GM12892 (cell line): Measurements from ENCODE around the gene STK16.
"Not testable (repeated sequence)": the region's sequence is repeated elsewhere in the genome, so short reads cannot be mapped to it uniquely, and the experiment has no call there.

ENCODE experiments used
- DNase-seq: peaks from one replicate; pipeline ENCODE4 v3.0.0; 2011; ENCODE audit not compliant: insufficient read length
- FAIRE-seq: peaks from 2 replicates; lab custom pipeline; 2011; peaks lifted over from hg19 to GRCh38; lab: Jason Lieb, UNC
- POLR2A ChIP-seq: IDR thresholded peaks from 2 replicates; pipeline ENCODE4 v1.6.1; 2011; ENCODE audit warnings: low read depth, low read length, control low read depth
- POLR2AphosphoS5 ChIP-seq: IDR thresholded peaks from 2 replicates; pipeline ENCODE4 v1.6.1; 2011; ENCODE audit warnings: low read depth, low read length, control low read depth
- TAF1 ChIP-seq: IDR thresholded peaks from 2 replicates; pipeline ENCODE4 v1.6.1; 2011; ENCODE audit warnings: low read depth, mild to moderate bottlenecking, control low read depth, low read length, borderline replicate concordance

STK16 gene

GRCh38 chr2:219281588-219281987, 36.3 kb downstream of the STK16 start:
- no peak for TF ChIP-seq POLR2A
- TF ChIP-seq POLR2AphosphoS5, result no peak
- TF ChIP-seq TAF1, result no peak
- no peak for DNase-seq
- FAIRE-seq, result no peak

- DNase-seq (no peak), FAIRE-seq (no peak)
- no peak for TF ChIP-seq POLR2AphosphoS5
- no peak for TF ChIP-seq POLR2A
- no peak for TF ChIP-seq TAF1
Observed at GRCh38 chr2:219282375-219282774, 37.1 kb downstream of the STK16 start.

GRCh38 chr2:219282943-219283581, 37.8 kb downstream of the STK16 start:
- TF ChIP-seq POLR2AphosphoS5 (no peak), POLR2A (no peak), TAF1 (no peak)
- FAIRE-seq (no peak), DNase-seq (no peak)

GRCh38 chr2:219284501-219285372, 39.5 kb downstream of the STK16 start:
- no peak for TF ChIP-seq TAF1
- FAIRE-seq, result no peak

GRCh38 chr2:219285373-219285735, 40.1 kb downstream of the STK16 start:
- TF ChIP-seq TAF1, result no peak
- TF ChIP-seq POLR2A, result no peak
- no peak for TF ChIP-seq POLR2AphosphoS5
- FAIRE-seq, result no peak
- DNase-seq, result no peak

More at GRCh38 chr2:219284501-219285372, 39.5 kb downstream of the STK16 start:
- no peak for DNase-seq

GRCh38 chr2:219285894-219286425, 40.7 kb downstream of the STK16 start:
- DNase-seq (no peak), FAIRE-seq (no peak)
- TF ChIP-seq POLR2A, result no peak
- no peak for TF ChIP-seq POLR2AphosphoS5
- no peak for TF ChIP-seq TAF1

GRCh38 chr2:219286436-219287115, 41.3 kb downstream of the STK16 start:
- FAIRE-seq (no peak), DNase-seq (no peak)
- TF ChIP-seq POLR2A, result no peak
- no peak for TF ChIP-seq POLR2AphosphoS5
- no peak for TF ChIP-seq TAF1

GRCh38 chr2:219287116-219287440, 41.8 kb downstream of the STK16 start:
- not testable (repeated sequence) for DNase-seq, FAIRE-seq

- DNase-seq, result no peak
- FAIRE-seq, result no peak
- TF ChIP-seq TAF1 (no peak), POLR2A (no peak), POLR2AphosphoS5 (no peak)
Observed at GRCh38 chr2:219287580-219288265, 42.4 kb downstream of the STK16 start.

GRCh38 chr2:219289195-219289536, 43.9 kb downstream of the STK16 start:
- DNase-seq (no peak), FAIRE-seq (no peak)
- TF ChIP-seq POLR2A (no peak), POLR2AphosphoS5 (no peak), TAF1 (no peak)
